Measurements from ENCODE around the gene ONECUT3.

Gene ONECUT3

DNA sequence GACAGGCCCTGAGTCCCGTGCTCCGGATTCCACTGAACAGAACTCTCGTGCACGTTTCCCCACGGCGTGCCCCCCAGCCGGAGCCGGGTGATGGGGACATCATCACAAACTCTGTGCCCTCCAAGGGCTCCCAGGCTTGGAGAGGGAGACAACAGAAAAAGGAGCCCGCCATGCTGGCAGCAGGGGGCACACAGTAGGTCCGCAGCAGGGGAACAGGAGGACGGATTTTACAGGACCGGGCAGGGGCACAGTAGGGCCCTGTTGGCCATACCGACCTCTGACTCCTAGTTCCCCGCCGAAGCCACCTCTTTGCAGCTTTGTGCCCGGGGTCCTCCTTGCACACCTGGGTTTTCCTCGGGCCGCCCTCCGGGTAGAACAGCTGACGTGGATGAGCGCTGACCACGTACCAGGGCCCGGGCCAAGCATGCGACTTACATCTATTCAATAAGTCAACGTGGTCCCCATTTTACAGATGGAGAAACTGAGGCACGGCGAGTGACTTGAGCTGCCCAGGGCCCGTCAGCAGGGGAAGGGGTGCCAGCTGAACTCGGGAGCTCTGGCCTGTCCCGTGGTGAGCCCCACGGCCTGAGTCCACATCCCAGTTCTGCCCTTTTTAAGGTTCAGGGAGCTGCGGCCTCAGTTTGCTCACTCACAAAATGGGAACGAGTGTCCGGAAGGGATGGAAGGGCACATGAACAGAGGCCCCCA is 10.2 kb upstream of the ONECUT3 start:
- no peak for DNase-seq (ENCODE audit: low spot score)
- TF ChIP-seq, protein P1, sequence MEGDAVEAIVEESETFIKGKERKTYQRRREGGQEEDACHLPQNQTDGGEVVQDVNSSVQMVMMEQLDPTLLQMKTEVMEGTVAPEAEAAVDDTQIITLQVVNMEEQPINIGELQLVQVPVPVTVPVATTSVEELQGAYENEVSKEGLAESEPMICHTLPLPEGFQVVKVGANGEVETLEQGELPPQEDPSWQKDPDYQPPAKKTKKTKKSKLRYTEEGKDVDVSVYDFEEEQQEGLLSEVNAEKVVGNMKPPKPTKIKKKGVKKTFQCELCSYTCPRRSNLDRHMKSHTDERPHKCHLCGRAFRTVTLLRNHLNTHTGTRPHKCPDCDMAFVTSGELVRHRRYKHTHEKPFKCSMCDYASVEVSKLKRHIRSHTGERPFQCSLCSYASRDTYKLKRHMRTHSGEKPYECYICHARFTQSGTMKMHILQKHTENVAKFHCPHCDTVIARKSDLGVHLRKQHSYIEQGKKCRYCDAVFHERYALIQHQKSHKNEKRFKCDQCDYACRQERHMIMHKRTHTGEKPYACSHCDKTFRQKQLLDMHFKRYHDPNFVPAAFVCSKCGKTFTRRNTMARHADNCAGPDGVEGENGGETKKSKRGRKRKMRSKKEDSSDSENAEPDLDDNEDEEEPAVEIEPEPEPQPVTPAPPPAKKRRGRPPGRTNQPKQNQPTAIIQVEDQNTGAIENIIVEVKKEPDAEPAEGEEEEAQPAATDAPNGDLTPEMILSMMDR (IDR thresholded peaks at IDR 0.05; ENCODE audit: extremely low read depth, missing control alignments): no peak

DNA sequence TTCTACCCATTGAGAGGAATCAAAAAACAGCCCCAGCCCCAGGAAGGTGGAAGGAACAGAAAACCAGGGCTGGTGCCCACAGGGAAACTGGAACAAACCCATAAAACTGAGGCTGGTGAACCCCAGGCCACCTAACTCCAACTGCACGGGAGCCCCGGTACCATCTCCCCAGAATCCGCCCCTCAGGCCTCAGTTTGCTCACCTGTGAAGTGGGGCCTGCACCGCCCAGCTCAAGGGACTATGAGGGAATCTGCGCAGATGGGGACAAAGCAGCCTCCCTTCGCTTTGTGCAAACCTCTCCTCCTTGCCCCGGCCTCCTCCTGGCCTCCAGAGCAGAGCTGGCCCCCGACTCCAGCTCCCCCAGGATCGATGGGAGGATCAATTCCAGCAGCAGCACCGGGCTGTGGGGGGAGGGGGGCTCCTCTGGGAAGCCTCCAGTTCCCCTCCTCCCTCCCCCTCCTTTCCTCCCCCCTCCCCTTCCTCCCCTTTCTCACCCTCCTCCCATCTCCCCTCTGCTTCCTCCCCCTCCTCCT is 9.1 kb upstream of the ONECUT3 start:
- DNase-seq (ENCODE audit: low spot score): no peak
- TF ChIP-seq, protein P1 (IDR thresholded peaks at IDR 0.05; ENCODE audit: extremely low read depth, missing control alignments): no peak

DNA sequence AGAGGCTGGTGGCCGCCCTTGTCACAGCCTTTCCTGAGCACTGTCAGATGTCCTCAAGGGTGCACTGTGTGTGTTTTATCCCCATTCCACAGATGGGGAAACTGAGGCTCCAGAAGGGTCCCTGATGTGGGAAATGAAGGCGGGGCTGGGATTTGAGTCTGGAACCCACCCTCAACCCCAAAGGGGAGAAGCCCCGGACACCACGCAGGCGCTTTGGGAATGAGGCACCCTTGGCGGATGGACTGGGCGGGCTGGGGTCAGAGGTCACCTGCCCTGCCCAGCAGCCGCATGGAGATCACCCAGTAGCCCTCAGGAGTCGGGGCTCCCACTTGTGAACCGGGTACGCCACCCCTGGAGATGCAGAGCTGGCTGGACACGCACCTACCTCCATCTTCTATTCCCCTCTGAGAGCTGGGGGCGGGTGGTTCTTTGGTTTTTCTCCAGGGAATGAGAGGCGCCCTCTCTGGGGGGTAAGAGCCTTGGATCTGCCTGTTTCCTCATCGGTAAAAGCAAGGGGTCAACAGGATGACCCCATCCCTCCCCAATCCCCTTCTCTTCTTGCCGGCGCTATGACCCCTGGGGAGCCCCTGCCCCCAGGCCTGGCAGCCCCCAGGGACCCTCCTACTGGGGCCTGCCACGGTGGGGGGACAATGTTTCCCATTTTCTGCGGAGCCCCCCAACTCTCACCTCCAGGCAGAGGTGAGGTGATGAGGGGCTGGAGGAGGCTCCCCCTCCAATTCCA is 8.3 kb upstream of the ONECUT3 start:
- TF ChIP-seq, protein P1 (IDR thresholded peaks at IDR 0.05; ENCODE audit: extremely low read depth, missing control alignments): no peak
- DNase-seq (ENCODE audit: low spot score): no peak

DNA sequence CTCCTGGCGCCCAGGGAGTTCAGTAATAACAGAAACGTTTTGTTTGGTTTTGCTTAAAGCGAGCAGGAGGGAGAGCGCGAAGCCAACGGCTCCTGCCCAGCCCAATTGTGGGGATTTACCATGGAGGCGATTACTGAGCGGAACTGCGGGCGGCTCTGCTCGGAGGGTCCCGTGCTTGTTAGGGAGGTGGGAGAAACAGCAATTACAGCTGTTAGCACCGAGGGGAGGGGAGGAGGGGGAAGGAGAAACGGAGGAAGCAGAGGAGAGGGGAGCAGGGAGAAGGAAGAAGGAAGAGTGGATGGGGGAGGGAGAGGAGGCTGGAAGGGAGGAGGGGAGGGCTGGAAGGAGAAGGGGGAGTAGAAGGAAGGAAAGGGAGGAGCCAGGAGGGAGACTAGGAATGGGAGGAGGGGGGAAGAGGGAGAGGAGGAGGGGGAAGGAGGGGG is 7.7 kb upstream of the ONECUT3 start:
- TF ChIP-seq, protein P1 (IDR thresholded peaks at IDR 0.05; ENCODE audit: extremely low read depth, missing control alignments): no peak
- DNase-seq (ENCODE audit: low spot score): no peak

DNA sequence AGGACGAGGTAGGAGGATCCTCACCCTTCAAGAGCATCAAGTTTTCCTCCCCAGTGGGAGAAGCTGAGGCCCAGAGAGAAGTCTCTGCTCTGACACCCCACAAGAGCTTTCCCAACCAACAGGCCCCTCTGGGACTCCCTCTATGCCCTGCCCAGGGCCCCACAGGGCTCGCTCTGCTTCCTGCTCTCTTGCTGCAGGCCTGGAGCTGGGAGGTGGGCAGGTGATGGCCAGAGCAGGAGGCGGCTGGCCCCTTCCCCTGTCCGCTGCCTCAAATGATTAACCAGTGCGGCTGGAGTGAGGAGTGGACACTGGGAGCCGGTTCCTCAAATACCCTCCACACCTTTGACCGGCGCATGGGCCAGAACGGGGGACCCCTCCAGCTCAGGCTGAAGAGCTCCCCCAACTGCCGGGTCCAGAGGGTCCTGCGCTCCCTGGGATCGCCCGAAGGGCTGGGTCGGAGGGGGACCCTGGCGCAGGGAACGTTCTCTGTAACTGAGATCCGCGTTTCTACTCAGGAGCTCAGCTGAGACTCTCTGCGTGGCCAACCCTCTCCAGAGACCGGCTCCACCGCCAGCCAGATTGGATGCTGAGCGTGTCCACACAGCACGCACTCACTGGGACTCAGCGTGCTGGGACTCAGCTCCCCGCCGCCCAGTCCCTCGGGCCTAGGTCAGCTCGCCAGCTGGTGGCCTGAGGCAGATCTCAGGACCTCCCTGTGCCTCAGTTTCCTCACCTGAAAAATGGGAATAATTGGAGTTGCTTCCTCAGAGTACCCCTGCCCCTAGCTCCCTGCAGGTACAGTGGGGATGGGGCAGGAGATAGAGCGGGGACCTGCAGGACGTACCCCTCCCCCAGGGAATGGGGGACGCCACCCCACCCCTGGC is 6.7 kb upstream of the ONECUT3 start:
- TF ChIP-seq, protein P1 (IDR thresholded peaks at IDR 0.05; ENCODE audit: extremely low read depth, missing control alignments): no peak
- no peak for DNase-seq (ENCODE audit: low spot score)

DNA sequence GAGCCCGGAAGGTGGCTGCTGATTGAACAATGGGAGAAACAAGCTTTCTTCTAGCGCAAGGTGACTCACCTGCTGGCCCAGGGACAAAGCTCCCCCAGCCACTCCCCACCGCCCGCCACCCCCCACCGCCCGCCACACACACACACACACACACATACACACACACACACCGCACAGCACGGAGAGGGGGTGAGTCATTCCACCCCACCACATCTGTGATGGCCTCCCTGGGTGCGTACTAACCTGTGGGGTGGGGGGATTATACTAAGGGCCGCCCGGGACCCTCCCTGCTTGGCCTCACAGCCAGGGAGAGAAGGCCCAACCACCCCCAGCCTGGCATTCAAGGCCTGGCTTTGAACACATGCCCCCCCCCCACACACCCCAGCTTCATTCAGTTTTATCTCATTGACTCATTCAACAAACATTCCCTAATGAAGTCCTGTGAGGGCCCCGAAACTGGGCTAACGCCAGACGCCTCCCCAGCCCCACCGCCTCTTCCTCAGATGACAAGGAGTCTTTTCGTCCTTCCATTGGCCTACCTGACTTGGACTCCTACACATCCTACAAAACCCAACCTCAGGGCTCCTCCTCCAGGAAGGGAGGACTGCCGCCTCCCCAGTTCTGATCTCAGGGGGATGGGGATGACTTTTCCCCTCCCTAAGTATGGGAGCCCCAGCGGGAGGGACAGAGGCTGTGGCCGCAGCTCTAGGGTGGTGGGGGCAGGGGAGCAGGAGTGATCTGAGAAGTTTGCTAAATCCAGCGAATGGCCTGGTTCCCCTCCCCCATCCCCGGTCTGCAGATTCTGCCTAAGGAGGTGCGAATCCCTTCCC is 5.8 kb upstream of the ONECUT3 start:
- DNase-seq (ENCODE audit: low spot score): peak; percentile 76
- TF ChIP-seq, protein P1 (IDR thresholded peaks at IDR 0.05; ENCODE audit: extremely low read depth, missing control alignments): no peak
